Naive thymus-derived CD4-positive, alpha-beta T cell (primary cell): ENCODE results near the gene ZNF101. TPM values are rescaled to one million over a fixed set of nuclear protein-coding genes. Genes with fewer than 3 reads are reported as not detected.
"Not testable (repeated sequence)": the region's sequence is repeated elsewhere in the genome, so short reads cannot be mapped to it uniquely, and the experiment has no call there.

Experiments
- ATAC-seq: fragments of 150-1000 bp; cut with Tn5 transposase; 2 replicates; pipeline ENCODE4 v1.10.0; 2021; ENCODE audit warnings: mild to moderate bottlenecking, moderate library complexity
- CTCF ChIA-PET: fragments of 350-600 bp; sonication (Branson Sonifier 250); formaldehyde crosslinking; loops from one replicate; lab custom pipeline; 2021; ENCODE audit warnings: antibody characterized with exemption; lab: Charles Lee
- POLR2A ChIA-PET: fragments of 350-600 bp; sonication (Branson Sonifier 250); formaldehyde crosslinking; loops from one replicate; lab custom pipeline; 2021; ENCODE audit warnings: antibody characterized with exemption, inconsistent platforms; lab: Charles Lee
- DNase-seq, 9 donors: peaks; one replicate each; pipeline versions ENCODE4 v3.0.0 to v3.0.0-alpha.2; 2020 to 2022; ENCODE audit warnings: mixed read lengths in 1 of 9
- H3K27ac ChIP-seq: one replicate; pipeline ENCODE4 v1.7.0; 2013; ENCODE audit warnings: mild to moderate bottlenecking, low read depth, low read length, moderate library complexity
- H3K27me3 ChIP-seq, 2 donors: one replicate each; pipeline ENCODE4 v1.7.0; 2013; ENCODE audit warnings: low read length in 2 of 2, mild to moderate bottlenecking in 2 of 2, moderate library complexity in 2 of 2; ENCODE audit not compliant: control insufficient read depth in 2 of 2, insufficient read depth in 2 of 2
- H3K36me3 ChIP-seq, 3 experiments: 1 replicate in 2 of 3; 2 replicates in 1 of 3; pipeline ENCODE4 v1.7.0; 2013; ENCODE audit warnings: low read length in 3 of 3, mild to moderate bottlenecking in 3 of 3, moderate library complexity in 1 of 3; ENCODE audit not compliant: insufficient read depth in 3 of 3, control insufficient read depth in 2 of 3
- H3K4me1 ChIP-seq, 2 donors: one replicate each; pipeline ENCODE4 v1.7.0; 2013; ENCODE audit warnings: low read length in 2 of 2, mild to moderate bottlenecking in 2 of 2, moderate library complexity in 1 of 2; ENCODE audit not compliant: control insufficient read depth in 2 of 2, insufficient read depth in 2 of 2
- H3K4me3 ChIP-seq: 2 replicates; pipeline ENCODE4 v1.7.0; 2013; ENCODE audit warnings: mild to moderate bottlenecking, low read length
- H3K9me3 ChIP-seq, 3 experiments: 1 replicate in 2 of 3; 2 replicates in 1 of 3; pipeline ENCODE4 v1.7.0; 2013; ENCODE audit warnings: low read length in 3 of 3; ENCODE audit not compliant: control insufficient read depth in 2 of 3
- H3K27ac Mint-ChIP-seq, 9 donors: one replicate each; pipeline ENCODE4 v1.8.0; 2020 to 2022; ENCODE audit warnings: mixed read lengths in 9 of 9, mild to moderate bottlenecking in 8 of 9, moderate library complexity in 5 of 9, inconsistent platforms in 2 of 9
- H3K27me3 Mint-ChIP-seq, 5 donors: one replicate each; pipeline ENCODE4 v1.8.0; 2021 to 2022; ENCODE audit warnings: mixed read lengths in 5 of 5, mild to moderate bottlenecking in 1 of 5
- H3K36me3 Mint-ChIP-seq, 5 donors: one replicate each; pipeline ENCODE4 v1.8.0; 2020 to 2022; ENCODE audit warnings: mixed read lengths in 5 of 5, mild to moderate bottlenecking in 3 of 5, inconsistent platforms in 1 of 5
- H3K4me1 Mint-ChIP-seq, 7 donors: one replicate each; pipeline ENCODE4 v1.8.0; 2020 to 2022; ENCODE audit warnings: mixed read lengths in 7 of 7, mild to moderate bottlenecking in 3 of 7, inconsistent platforms in 1 of 7
- H3K4me3 Mint-ChIP-seq, 10 donors: one replicate each; pipeline ENCODE4 v1.8.0; 2020 to 2022; ENCODE audit warnings: mild to moderate bottlenecking in 10 of 10, mixed read lengths in 10 of 10, moderate library complexity in 6 of 10, inconsistent platforms in 2 of 10
- H3K9me3 Mint-ChIP-seq, 11 donors: one replicate each; pipeline ENCODE4 v1.8.0; 2020 to 2022; ENCODE audit warnings: mixed read lengths in 11 of 11, mild to moderate bottlenecking in 4 of 11, inconsistent platforms in 1 of 11, moderate library complexity in 1 of 11
- intact Hi-C, 2 donors: fragments of 100-400 bp; cut with micrococcal nuclease; formaldehyde crosslinking; loops; one replicate each; pipeline ENCODE4 v1.15.1; 2023
- polyA plus RNA-seq, 2 donors: library from polyadenylated mRNA; unstranded; fragments of 300-500 nt; fragmentation: Illumina TruSeq; gene quantifications; one replicate each; pipeline ENCODE4 v1.2.3, GENCODE V29; 2021
- total RNA-seq, 6 experiments: library from RNA in 5 of 6; stranded (reverse) in 5 of 6; gene quantifications; 1 replicate in 5 of 6; 2 replicates in 1 of 6; pipeline ENCODE4 v1.2.3 and lab custom pipeline; 2021 to 2026

ZNF101 gene
- total and polyA plus RNA-seq, 7 experiments from 2014 or later: 67.8 to 202 (median 113) TPM

DNA sequence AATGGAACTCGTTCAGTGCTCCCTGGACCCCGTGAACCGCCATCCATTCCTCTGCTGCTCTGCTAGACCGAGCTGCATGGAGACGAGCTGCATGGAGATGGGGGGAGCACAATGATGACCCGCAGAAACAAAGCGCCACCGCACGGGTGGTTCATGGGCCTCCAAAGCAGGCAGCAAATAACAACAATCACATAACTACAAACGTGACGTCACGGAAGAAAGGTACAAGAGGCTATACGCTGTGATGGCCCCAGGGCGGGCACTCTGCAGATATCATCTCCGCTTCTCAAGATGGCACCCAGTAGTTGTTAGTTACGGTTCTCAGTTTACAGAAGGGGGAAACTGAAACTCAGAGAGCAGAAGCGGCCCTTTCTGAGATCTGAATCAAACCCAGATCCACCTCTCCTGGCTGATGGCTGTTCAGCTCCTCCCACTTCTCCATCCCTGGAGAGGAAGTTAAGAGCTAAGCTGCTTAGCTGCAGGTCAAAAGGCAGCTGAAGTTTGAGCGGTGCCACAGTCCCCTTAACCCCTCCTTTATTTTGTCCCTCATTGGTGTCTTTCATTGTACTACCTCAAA lies 6.9 kb upstream of the ZNF101 start:
- Histone ChIP-seq H3K27me3 (no peaks in the 10 kb centered on the region), H3K9me3 (no peaks in the 10 kb centered on the region), H3K4me3 (peak overlapping the region; percentile 96), H3K4me1 (peaks cover 19 to 23% of the 10 kb centered on the region in 2 donors), H3K27ac (no peak overlapping the region), H3K36me3 (peaks cover 6 to 46% (median 11%) of the 10 kb centered on the region in 3 experiments)
- H3K4me3 Mint-ChIP-seq: peak overlapping the region; percentile 79 to 98 (median 93)
- ChIA-PET POLR2A (interaction anchor here (0.5 to 3.9 kb wide), 12 partner anchors 9 to 1532 kb away, joined by 3 to 20 read pairs (median 6); partner anchors contain the start of genes GMIP, ZNF253, ZNF506 and ZNF93), CTCF (interaction anchor here (1.0 to 1.2 kb wide), 2 partner anchors 11 to 130 kb away, joined by 3 to 5 read pairs; no protein-coding TSS in a partner anchor)
- DNase-seq (no peak), ATAC-seq (no peak)
- H3K4me1 Mint-ChIP-seq: peaks cover 19 to 31% (median 25%) of the 10 kb centered on the region in 7 donors
- H3K27me3 Mint-ChIP-seq: no peaks in the 10 kb centered on the region
- peaks cover 0 to under 1% (median 0%) of the 10 kb centered on the region in 11 donors for H3K9me3 Mint-ChIP-seq
- peaks cover 0 to 42% (median 11%) of the 10 kb centered on the region in 5 donors for H3K36me3 Mint-ChIP-seq
- H3K27ac Mint-ChIP-seq: peak overlapping the region; percentile 86 to 99 (median 94)
- intact Hi-C loops: loop anchor here (2.0 to 10.0 kb wide), 9 partner anchors 33 to 903 kb away; partner anchors contain the start of genes BORCS8 (in 1 of the 2), GATAD2A (in 1 of the 2), LPAR2 (in 1 of the 2) and PBX4 (in 1 of the 2)

DNA sequence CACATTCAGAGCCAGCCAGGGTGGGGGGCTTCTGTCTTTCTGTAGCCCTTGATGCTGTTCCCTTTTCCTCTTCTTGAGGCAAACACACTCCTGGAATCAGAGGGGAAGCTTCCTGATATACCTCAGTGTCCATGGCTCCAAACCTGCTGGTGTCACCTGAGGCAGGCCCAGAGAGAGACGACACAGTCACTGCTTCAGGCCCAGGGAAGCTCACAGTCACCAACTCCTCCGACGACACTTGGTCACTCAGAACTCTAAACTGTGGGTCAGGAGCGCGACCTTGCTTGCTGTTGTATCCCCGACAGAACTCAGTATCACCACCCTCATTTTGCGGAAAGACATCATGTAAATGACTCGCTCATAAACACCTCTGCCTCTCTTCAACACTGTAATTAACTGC lies 6.3 kb upstream of the ZNF101 start:
- Histone ChIP-seq H3K4me3 (peak overlapping the region; percentile 96), H3K9me3 (no peaks in the 10 kb centered on the region), H3K27me3 (no peaks in the 10 kb centered on the region), H3K36me3 (peaks cover under 1 to 40% (median 11%) of the 10 kb centered on the region in 3 experiments), H3K4me1 (peaks cover 24 to 25% of the 10 kb centered on the region in 2 donors), H3K27ac (peak overlapping the region; percentile 98)
- peak overlapping the region; percentile 86 to 99 (median 94) for H3K27ac Mint-ChIP-seq
- peaks cover 0 to 4% (median 0%) of the 10 kb centered on the region in 11 donors for H3K9me3 Mint-ChIP-seq
- DNase-seq: no peak
- H3K4me1 Mint-ChIP-seq: peaks cover 19 to 36% (median 25%) of the 10 kb centered on the region in 7 donors
- intact Hi-C loops: loop anchor here (2.0 to 10.0 kb wide), 9 partner anchors 34 to 902 kb away; partner anchors contain the start of genes BORCS8 (in 1 of the 2), GATAD2A (in 1 of the 2), LPAR2 (in 1 of the 2) and PBX4 (in 1 of the 2)
- H3K27me3 Mint-ChIP-seq: no peaks in the 10 kb centered on the region
- H3K4me3 Mint-ChIP-seq: peak overlapping the region; percentile 79 to 98 (median 93)
- H3K36me3 Mint-ChIP-seq: peaks cover 0 to 44% (median 11%) of the 10 kb centered on the region in 5 donors
- CTCF ChIA-PET: interaction anchor here (1.0 to 1.2 kb wide), 2 partner anchors 11 to 130 kb away, joined by 3 to 5 read pairs; no protein-coding TSS in a partner anchor
- ATAC-seq: no peak
- POLR2A ChIA-PET: interaction anchor here (0.7 to 3.9 kb wide), 13 partner anchors 10 to 238 kb away, joined by 3 to 20 read pairs (median 6); partner anchors contain the start of genes GMIP, TSSK6, ZNF253 and ZNF93

DNA sequence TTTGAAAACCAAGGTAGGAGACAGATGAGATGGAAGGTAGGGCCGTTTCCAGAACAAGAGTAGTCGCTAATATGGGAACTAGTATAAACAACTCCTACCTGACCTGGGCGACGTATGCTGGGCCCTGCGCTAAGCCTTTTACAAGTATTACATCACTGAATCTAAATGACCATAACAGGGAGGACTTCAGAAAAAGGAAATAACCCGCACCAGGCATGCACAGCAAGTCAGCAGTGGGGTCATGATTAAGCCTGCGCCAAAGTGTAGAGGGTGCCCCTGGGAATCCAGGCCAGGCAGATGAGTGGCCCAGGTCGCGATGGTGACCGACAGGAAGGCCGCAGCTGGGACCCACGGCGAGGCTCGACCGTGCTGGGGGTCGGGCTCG lies 5.8 kb upstream of the ZNF101 start:
- Mint-ChIP-seq H3K27ac (peak overlapping the region; percentile 86 to 99 (median 94)), H3K9me3 (peaks cover 0 to 5% (median 0%) of the 10 kb centered on the region in 11 donors), H3K27me3 (no peaks in the 10 kb centered on the region), H3K4me3 (peak overlapping the region; percentile 79 to 98 (median 93)), H3K4me1 (peaks cover 20 to 39% (median 30%) of the 10 kb centered on the region in 7 donors), H3K36me3 (peaks cover 0 to 48% (median 11%) of the 10 kb centered on the region in 5 donors)
- intact Hi-C loops: loop anchor here (1.0 to 10.0 kb wide), 19 partner anchors 20 to 902 kb away; partner anchors contain the start of genes BORCS8 (in 2 of the 2), GMIP (in 2 of the 2), PBX4 (in 2 of the 2) and RFXANK (in 2 of the 2)
- Histone ChIP-seq H3K4me3 (peak overlapping the region; percentile 96), H3K27me3 (no peaks in the 10 kb centered on the region), H3K4me1 (peaks cover 30% of the 10 kb centered on the region in 2 donors), H3K36me3 (peaks cover 0 to 35% (median 11%) of the 10 kb centered on the region in 3 experiments), H3K27ac (peak overlapping the region; percentile 98), H3K9me3 (no peaks in the 10 kb centered on the region)
- no peak for DNase-seq
- ATAC-seq: no peak
- POLR2A ChIA-PET: interaction anchor here (0.6 to 3.9 kb wide), 14 partner anchors 10 to 238 kb away, joined by 3 to 20 read pairs (median 6); partner anchors contain the start of genes GMIP, TSSK6, ZNF14 and ZNF253
- CTCF ChIA-PET: no interaction called here

DNA sequence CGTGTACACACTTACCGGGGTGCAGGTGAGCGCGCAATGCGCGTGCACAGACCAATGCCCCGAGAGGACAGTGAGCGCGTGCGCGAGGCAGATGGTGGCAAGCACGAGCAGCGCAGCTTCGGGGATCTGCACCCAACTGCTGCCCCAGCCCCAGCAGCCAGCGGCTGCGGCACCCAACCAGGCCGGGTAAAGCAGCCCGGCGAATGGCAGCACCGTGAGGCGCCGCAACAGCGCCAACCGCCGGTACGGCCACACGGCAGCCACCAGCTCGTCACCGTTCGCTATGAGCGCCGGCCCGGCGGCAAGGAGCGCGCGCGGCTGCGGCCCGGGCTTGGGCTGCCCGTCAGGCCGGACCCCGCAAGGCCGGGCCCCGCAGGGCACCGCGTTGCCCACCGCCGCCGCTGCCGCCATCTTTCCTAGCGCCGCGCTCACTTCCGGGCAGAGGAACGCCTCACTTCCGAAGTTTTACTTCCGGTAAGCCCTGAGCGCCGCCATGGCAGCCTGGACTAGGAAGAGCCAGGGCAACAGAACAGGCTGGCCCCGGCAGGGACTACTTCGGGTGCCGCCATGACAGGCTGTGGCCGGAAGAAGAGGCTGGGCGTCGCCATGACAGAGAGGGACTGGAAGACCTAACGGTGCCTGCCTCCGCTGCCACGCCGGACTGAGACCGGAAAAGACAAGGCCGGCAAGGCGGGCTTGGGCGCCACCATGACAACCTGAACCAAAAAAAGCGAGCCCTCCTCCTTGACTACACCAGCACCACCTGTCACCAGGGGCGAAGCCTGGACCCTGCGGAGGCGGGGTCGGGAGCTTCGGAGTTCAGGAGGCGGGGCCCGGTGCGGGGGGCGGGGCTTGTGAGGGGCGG lies 5.2 kb upstream of the ZNF101 start, which contains the start of gene ATP13A1:
TSS of gene ATP13A1 (minus strand) at position 421 of the 865 bp plus-strand sequence. CDS start at position 411, 10 bp downstream.
- DNase-seq (peak; percentile 83 to 96 (median 93)), ATAC-seq (peak; percentile 85)
- Histone ChIP-seq H3K4me1 (peaks cover 30 to 32% of the 10 kb centered on the region in 2 donors), H3K9me3 (no peaks in the 10 kb centered on the region), H3K36me3 (peaks cover 0 to 29% (median 6%) of the 10 kb centered on the region in 3 experiments), H3K27me3 (no peaks in the 10 kb centered on the region), H3K4me3 (peak within 1 kb of the TSS; percentile 96), H3K27ac (peak within 1 kb of the TSS; percentile 98)
- H3K4me1 Mint-ChIP-seq: peaks cover 20 to 45% (median 36%) of the 10 kb centered on the region in 7 donors
- H3K27me3 Mint-ChIP-seq: peaks cover 0 to 4% (median 0%) of the 10 kb centered on the region in 5 donors
- H3K27ac Mint-ChIP-seq: peak within 1 kb of the TSS; percentile 93 to 99 (median 99)
- H3K4me3 Mint-ChIP-seq: peak within 1 kb of the TSS; percentile 79 to 99 (median 96)
- peaks cover 0 to 11% (median 1%) of the 10 kb centered on the region in 11 donors for H3K9me3 Mint-ChIP-seq
- peaks cover 0 to 49% (median 6%) of the 10 kb centered on the region in 5 donors for H3K36me3 Mint-ChIP-seq
- CTCF ChIA-PET: interaction anchor here (0.6 kb wide), 1 partner anchor 41 kb away, joined by 3 read pairs; no protein-coding TSS in a partner anchor
- intact Hi-C loops: loop anchor here (1.0 to 10.0 kb wide), 19 partner anchors 20 to 901 kb away; partner anchors contain the start of genes BORCS8 (in 2 of the 2), GMIP (in 2 of the 2), PBX4 (in 2 of the 2) and RFXANK (in 2 of the 2)
- POLR2A ChIA-PET: interaction anchor here (0.5 to 3.9 kb wide), 25 partner anchors 9 to 239 kb away, joined by 3 to 20 read pairs (median 4); partner anchors contain the start of genes GMIP, TSSK6, ZNF14 and ZNF253

DNA sequence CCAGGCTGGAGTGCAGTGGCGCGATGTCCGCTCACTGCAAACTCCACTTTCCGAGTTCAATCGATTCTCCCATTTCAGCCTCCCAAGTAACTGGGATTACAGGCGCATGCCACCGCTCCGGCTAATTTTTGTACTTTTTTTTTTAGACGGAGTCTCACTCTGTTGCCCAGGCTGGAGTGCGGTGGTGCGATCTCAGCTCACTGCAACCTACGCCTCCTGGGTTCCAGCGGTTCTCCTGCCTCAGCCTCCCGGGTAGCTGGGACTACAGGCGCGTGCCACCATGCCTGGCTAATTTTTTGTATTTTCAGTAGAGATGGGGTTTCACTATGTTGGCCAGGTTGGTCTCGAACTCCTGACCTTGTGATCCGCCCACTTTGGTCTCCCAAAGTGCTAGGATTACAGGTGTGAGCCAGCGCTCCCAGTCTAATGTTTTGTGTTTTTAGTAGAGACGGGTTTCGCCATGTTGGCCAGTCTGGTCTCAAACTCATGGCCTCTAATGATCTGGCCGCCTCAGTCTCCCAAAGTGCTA lies 3.2 kb upstream of the ZNF101 start:
- Mint-ChIP-seq H3K4me1 (peaks cover 21 to 55% (median 38%) of the 10 kb centered on the region in 7 donors), H3K9me3 (peaks cover 0 to 18% (median 2%) of the 10 kb centered on the region in 11 donors), H3K36me3 (peaks cover 0 to 58% (median 10%) of the 10 kb centered on the region in 5 donors), H3K27ac (peak overlapping the region in 5 of 9 donors; percentile 14 to 66 (median 36)), H3K4me3 (peak overlapping the region in 5 of 10 donors; percentile 7 to 47 (median 18))
- H3K27ac ChIP-seq, H3K27me3 ChIP-seq, ATAC-seq, CTCF ChIA-PET, H3K9me3 ChIP-seq, H3K4me3 ChIP-seq, H3K27me3 Mint-ChIP-seq: not testable (repeated sequence)
- peaks cover 34 to 41% of the 10 kb centered on the region in 2 donors for H3K4me1 ChIP-seq
- H3K36me3 ChIP-seq: peaks cover 0 to 29% (median 0%) of the 10 kb centered on the region in 3 experiments
- intact Hi-C loops: loop anchor here (5.0 to 10.0 kb wide), 6 partner anchors 52 to 1357 kb away; partner anchors contain the start of genes ZNF430 (in 1 of the 2), ZNF486 (in 1 of the 2), ZNF682 (in 1 of the 2) and ZNF737 (in 1 of the 2)
- DNase-seq: peak in 1 of 9 donors; percentile 13
- POLR2A ChIA-PET: interaction anchor here (0.6 to 7.1 kb wide), 9 partner anchors 21 to 236 kb away, joined by 3 to 119 read pairs (median 4); partner anchors contain the start of genes ZNF14, ZNF253, ZNF506 and ZNF93
